Smooth muscle cell (in vitro differentiated cells): ENCODE data around the gene DSCAM. TPM values are rescaled to one million over a fixed set of nuclear protein-coding genes. Genes with fewer than 3 reads are reported as not detected.

ENCODE experiments used
- DNase-seq: peaks from one replicate; lab custom pipeline; 2025; ENCODE audit not compliant: unreplicated experiment; lab: John Stamatoyannopoulos, UW
- H2AFZ ChIP-seq: fragments of 200-600 bp; sonication (generic); 2 replicates; pipeline ENCODE4 v1.6.0; 2016; ENCODE audit warnings: antibody characterized with exemption, low read depth, mild to moderate bottlenecking
- H3F3A ChIP-seq: fragments of 200-600 bp; sonication (generic); 2 replicates; pipeline ENCODE4 v1.6.0; 2017; ENCODE audit warnings: antibody characterized with exemption, low read depth
- H3K27ac ChIP-seq: fragments of 200-600 bp; sonication (generic); 2 replicates; pipeline ENCODE4 v1.5.1; 2016; ENCODE audit warnings: low read depth, mild to moderate bottlenecking
- H3K27me3 ChIP-seq: fragments of 200-600 bp; sonication (generic); 2 replicates; pipeline ENCODE4 v1.6.1; 2016; ENCODE audit warnings: low read depth, mild to moderate bottlenecking
- H3K36me3 ChIP-seq: fragments of 200-600 bp; sonication (generic); 2 replicates; pipeline ENCODE4 v1.5.1; 2016; ENCODE audit warnings: low read depth
- H3K4me1 ChIP-seq: fragments of 200-600 bp; sonication (generic); 2 replicates; pipeline ENCODE4 v1.5.1; 2016; ENCODE audit warnings: low read depth
- H3K4me2 ChIP-seq: fragments of 200-600 bp; sonication (generic); 2 replicates; pipeline ENCODE4 v1.6.0; 2016; ENCODE audit warnings: mild to moderate bottlenecking
- H3K4me3 ChIP-seq: fragments of 200-600 bp; sonication (generic); 2 replicates; pipeline ENCODE4 v1.5.1; 2016; ENCODE audit warnings: mild to moderate bottlenecking
- H3K79me2 ChIP-seq: fragments of 200-600 bp; sonication (generic); 2 replicates; pipeline ENCODE4 v1.6.0; 2016; ENCODE audit warnings: low read depth, mild to moderate bottlenecking
- H3K9ac ChIP-seq: fragments of 200-600 bp; sonication (generic); 2 replicates; pipeline ENCODE4 v1.6.0; 2016; ENCODE audit warnings: low read depth
- H3K9me3 ChIP-seq: fragments of 200-600 bp; sonication (generic); replicated peaks from 2 replicates; pipeline ENCODE4 v1.5.1; 2016; ENCODE audit warnings: low read depth
- H4K20me1 ChIP-seq: fragments of 200-600 bp; sonication (generic); 2 replicates; pipeline ENCODE4 v1.6.0; 2016; ENCODE audit warnings: low read depth
- CTCF ChIP-seq: fragments of 200-600 bp; sonication (generic); IDR thresholded peaks from 2 replicates; pipeline ENCODE4 v1.5.1; 2017; ENCODE audit warnings: borderline replicate concordance, mild to moderate bottlenecking, antibody characterized with exemption; ENCODE audit not compliant: insufficient read depth, poor library complexity, severe bottlenecking
- WGBS: methylation state at CpG from one replicate; pipeline ENCODE4 v1.1.7; 2016; ENCODE audit warnings: low lambda C conversion rate; 5-methylcytosine and 5-hydroxymethylcytosine counted together
- polyA plus RNA-seq: library from polyadenylated mRNA; unstranded; fragments of >200 nt; fragmentation: Nextera tagmentation; extraction: Ambion mirVana; gene quantifications from 2 replicates; pipeline ENCODE4 v1.2.1, GENCODE V29; 2016
- total RNA-seq: library from RNA; depleted of rRNA; stranded (reverse); fragments of >200 nt; gene quantifications from 2 replicates; pipeline ENCODE4 v1.2.3, GENCODE V29; 2014

DSCAM gene
- total and polyA plus RNA-seq, 2 experiments from 2014 or later: not detected

- Histone ChIP-seq H3K27me3 (no peaks in the 10 kb centered on the region), H2AFZ (no peak overlapping the region), H3K36me3 (no peaks in the 10 kb centered on the region), H3K4me2 (no peak overlapping the region), H3K79me2 (no peaks in the 10 kb centered on the region), H3K9ac (no peak overlapping the region), H3K9me3 (no peaks in the 10 kb centered on the region), H3K4me3 (no peak overlapping the region), H3K4me1 (no peaks in the 10 kb centered on the region), H4K20me1 (no peaks in the 10 kb centered on the region), H3F3A (no peaks in the 10 kb centered on the region), H3K27ac (no peak overlapping the region)
- DNase-seq: no peak
- 86% methylated on average over 3 of the region's 3 CpGs for WGBS
- TF ChIP-seq CTCF: no peak
Observed at GRCh38 chr21:40080385-40080784, 766.6 kb downstream of the DSCAM start.

- Histone ChIP-seq H4K20me1 (no peaks in the 10 kb centered on the region), H3K79me2 (no peaks in the 10 kb centered on the region), H3K4me2 (no peak overlapping the region), H2AFZ (no peak overlapping the region), H3K36me3 (no peaks in the 10 kb centered on the region), H3K27ac (no peak overlapping the region), H3K4me3 (no peak overlapping the region), H3K9ac (no peak overlapping the region), H3F3A (no peaks in the 10 kb centered on the region), H3K9me3 (no peaks in the 10 kb centered on the region), H3K4me1 (no peaks in the 10 kb centered on the region), H3K27me3 (no peaks in the 10 kb centered on the region)
- 80% methylated on average over 8 of the region's 8 CpGs for WGBS
- TF ChIP-seq CTCF: no peak
- no peak for DNase-seq
Observed at GRCh38 chr21:40074710-40075109, 772.2 kb downstream of the DSCAM start.

- no peak for DNase-seq
- Histone ChIP-seq H3K9ac (no peak overlapping the region), H3K9me3 (no peaks in the 10 kb centered on the region), H4K20me1 (no peaks in the 10 kb centered on the region), H3K79me2 (no peaks in the 10 kb centered on the region), H3K4me3 (no peak overlapping the region), H3K4me2 (no peak overlapping the region), H3K27me3 (no peaks in the 10 kb centered on the region), H3K4me1 (no peaks in the 10 kb centered on the region), H3F3A (no peaks in the 10 kb centered on the region), H3K36me3 (no peaks in the 10 kb centered on the region), H2AFZ (no peak overlapping the region), H3K27ac (no peak overlapping the region)
- WGBS: 80% methylated on average over 6 of the region's 6 CpGs
- no peak for TF ChIP-seq CTCF
Observed at GRCh38 chr21:40074198-40074597, 772.8 kb downstream of the DSCAM start.

GRCh38 chr21:40073642-40074041, 773.3 kb downstream of the DSCAM start:
- no peak overlapping the region for H3K4me3 ChIP-seq
- H3K27ac ChIP-seq: no peak overlapping the region
- DNase-seq: no peak
- H3K27me3 ChIP-seq: no peaks in the 10 kb centered on the region
- no peaks in the 10 kb centered on the region for H3K4me1 ChIP-seq
- no peaks in the 10 kb centered on the region for H3F3A ChIP-seq
- no peak overlapping the region for H3K4me2 ChIP-seq
- no peaks in the 10 kb centered on the region for H4K20me1 ChIP-seq
- WGBS: 96% methylated on average over 5 of the region's 5 CpGs
- no peaks in the 10 kb centered on the region for H3K79me2 ChIP-seq
- H3K9me3 ChIP-seq: no peaks in the 10 kb centered on the region
- TF ChIP-seq CTCF: no peak
- no peak overlapping the region for H2AFZ ChIP-seq
- H3K36me3 ChIP-seq: no peaks in the 10 kb centered on the region
- H3K9ac ChIP-seq: no peak overlapping the region
